Effector CD8-positive, alpha-beta T cell (primary cell): ENCODE measurements around the gene BIRC6.
"Not testable (repeated sequence)": the region's sequence is repeated elsewhere in the genome, so short reads cannot be mapped to it uniquely, and the experiment has no call there.

ENCODE experiments used
- DNase-seq: peaks from one replicate; lab custom pipeline; 2025; lab: John Stamatoyannopoulos, UW

Gene BIRC6

DNA sequence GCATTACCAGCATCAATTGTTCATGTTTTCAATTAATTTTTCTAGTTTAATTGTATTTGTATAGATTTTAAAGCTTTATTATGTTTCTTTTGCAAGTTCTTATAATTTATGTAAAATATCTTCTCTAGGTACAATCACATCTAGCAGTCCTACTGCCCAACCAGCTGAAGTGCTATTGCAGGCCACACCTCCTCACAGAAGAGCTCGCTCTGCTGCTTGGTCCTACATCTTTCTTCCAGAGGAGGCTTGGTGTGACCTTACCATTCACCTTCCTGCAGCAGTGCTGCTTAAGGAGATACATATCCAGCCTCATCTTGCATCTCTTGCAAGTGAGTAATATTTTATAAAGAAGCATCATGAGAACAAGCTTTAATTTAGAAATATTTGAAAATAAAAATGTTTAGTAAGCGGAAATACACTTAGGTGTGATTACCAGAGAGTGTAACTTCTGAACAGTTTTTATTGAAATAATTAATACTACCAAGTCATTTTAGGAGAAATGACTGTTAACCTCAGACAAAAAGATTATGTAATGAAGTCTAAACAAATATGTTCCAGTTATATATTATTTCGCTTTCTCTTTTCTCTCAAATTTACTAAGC, 148.2 kb downstream of the BIRC6 start:
- DNase-seq: no peak

DNA sequence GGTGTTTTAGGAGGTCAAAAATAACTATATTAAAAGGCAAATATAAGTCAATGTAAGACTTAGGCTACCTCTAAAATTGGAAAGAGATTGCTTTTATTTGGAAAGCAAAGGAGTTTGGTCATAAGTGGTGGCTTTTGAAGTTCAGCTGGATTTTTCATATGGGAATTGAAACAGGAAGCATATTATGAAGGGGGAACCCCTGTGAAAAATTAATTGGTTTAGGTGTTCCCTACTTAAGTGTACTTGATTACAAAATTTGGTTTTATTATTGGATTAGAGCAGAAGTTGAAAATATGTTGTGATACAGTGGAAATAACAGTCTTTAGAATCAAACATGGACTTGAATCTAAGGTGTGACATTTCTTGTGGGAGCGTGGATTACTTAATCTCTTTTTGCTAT, 149.6 kb downstream of the BIRC6 start:
- DNase-seq: no peak

DNA sequence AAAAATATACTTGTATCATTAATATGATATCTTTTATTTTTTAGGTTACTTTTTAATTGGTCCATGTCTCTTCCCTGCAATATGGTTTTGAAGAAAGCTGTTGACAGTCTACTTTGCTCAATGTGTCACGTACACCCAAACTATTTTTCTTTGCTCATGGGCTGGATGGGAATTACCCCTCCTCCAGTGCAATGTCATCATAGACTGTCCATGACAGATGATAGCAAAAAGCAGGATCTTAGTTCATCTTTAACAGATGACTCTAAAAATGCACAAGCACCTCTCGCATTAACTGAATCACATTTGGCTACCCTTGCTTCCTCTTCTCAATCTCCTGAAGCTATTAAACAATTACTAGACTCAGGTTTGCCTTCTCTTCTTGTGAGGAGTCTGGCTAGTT, 158.1 kb downstream of the BIRC6 start:
- no peak for DNase-seq

DNA sequence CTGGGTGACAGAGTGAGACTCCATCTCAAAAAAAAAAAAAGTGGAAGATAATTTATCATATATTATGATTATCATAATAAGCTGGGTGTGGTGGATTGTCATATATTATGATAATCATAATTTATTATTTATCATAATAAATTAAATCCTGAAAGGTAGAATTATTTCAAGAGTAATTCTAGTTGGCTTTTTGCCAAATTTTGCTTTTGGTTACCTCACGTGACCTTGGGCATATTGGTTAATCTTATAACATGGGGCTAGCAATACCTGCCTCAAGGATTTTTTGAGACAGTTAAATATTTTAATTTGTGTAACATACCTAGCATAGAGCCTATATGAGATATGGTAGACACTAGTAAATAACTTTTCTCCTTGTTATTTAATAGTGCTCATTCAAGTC, 159.7 kb downstream of the BIRC6 start:
- DNase-seq: no peak

DNA sequence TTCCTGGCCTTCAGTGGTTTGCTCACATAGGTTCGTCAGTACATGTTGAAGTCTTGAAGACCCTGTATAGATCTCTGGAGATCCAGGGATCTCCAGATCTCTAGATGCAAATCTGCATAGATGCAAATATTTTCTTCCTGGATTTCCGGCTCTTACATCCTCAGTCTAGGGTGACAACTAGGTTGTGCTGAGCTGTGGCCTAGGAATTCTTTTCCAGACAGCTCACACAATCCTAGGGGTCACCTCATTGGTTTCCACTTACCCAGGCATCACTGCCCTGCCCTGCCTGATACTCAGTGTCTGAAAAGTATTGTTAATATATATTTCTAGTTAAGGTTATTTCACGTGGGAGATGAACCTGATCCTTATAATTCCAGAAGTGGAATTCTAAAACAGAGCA, 165.9 kb downstream of the BIRC6 start:
- no peak for DNase-seq

DNA sequence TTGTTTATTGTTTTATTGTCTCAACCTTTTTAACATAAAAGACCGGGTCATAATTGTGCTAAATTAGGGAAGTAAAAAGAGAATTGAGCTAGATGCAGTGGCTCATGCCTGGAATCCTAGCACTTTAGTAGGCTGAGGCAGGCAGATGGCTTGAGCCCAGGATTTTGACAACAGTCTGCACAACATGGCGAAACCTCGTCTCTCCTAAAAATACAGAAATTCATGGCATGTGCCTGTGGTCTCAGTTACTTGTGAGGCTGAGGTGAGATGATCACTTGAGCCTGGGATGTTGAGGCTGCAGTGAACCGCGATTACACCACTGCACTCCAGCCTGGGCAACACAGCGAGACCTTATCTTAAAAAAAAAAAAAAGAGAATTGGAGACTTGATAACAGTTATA, 166.9 kb downstream of the BIRC6 start:
- no peak for DNase-seq

DNA sequence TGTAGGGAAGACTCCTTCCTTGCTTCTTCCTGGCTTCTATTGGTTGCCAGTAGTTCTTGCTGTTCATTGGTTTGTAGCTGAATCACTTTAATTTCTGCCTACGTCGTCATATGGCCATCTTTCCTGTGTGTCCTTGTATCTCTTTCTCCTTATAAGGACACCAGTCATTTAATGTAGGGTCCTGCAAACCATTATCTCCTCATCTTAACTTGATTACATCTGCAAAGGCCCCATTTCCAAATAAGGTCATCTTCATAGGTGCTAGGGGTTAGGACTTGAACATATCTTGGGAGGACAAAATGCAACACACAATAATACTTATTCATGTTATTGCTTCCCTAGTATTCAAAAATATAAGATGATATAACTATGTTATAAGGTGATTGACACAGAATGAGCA, 175.5 kb downstream of the BIRC6 start:
- DNase-seq: no peak

DNA sequence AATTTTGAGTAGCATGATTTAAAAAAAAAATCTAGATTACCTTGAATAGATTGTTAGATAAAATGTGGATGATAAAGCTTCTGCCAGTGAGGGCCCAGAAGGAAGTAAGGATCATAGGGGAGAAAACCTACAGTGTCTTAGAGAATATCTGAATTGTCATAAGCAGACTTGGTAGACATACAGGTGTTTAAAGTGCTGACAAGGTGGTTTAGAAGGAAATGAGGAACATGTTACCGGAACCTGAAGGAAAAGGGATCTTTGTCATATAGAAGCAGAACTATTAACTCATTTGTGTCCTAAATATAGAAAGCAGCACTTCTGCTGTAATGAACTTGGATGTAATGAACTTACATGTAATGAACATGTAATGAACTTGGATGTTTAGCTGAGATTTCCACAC, 176.1 kb downstream of the BIRC6 start:
- DNase-seq: no peak

DNA sequence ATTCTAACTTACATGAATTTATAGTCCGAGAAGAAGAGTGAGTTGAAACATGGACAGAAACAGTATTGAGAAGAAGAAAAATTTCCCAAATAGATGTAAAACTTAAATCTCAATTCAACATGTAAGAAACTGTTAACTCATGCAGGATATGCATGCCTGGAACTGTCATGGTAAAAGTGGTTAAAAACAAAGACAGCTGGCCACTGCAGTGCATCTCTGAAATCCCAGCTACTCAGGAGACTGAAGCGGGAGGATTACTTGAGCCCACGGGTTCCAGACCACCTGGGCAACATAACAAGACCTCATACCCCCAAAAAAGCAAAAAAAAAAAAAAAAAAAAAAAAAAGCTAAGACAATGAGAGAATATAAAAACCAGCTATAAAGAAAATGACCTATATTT, 178.0 kb downstream of the BIRC6 start:
- no peak for DNase-seq

DNA sequence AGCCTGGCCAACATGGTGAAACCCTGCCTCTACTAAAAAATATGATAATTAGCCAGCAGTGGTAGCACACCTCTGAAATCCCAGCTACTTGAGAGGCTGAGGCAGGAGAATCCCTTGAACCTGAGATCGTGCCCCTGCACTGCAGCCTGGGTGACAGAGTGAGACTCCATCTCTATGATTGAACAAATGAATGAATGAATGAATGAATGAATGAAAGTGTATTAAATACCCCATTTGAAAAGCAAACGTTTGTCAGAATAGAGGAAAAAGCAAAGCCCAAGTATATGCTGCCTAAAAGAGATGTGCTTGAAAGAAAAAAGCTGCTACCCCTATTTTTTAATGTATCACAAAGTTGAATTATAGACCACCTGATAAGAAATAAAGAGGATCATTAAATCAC, 181.9 kb downstream of the BIRC6 start:
- no peak for DNase-seq

DNA sequence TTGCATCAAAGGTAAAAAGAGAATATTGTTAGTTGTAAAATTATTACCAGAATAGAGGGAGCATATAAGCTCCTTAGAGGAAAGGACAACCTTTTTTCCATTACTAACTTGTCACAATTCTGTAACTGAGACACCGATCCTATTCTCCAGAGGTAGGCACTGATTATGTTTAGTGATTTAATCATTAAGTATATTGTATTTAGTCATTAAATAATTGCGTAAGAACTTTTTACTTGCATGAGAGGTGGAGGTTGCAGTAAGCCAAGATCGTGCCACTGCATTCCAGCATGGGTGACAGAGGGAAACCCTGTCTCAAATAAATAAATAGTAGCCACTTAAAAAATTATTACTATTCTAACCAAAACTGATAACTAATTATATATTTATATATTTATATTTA, 195.7 kb downstream of the BIRC6 start:
- DNase-seq: not testable (repeated sequence)

DNA sequence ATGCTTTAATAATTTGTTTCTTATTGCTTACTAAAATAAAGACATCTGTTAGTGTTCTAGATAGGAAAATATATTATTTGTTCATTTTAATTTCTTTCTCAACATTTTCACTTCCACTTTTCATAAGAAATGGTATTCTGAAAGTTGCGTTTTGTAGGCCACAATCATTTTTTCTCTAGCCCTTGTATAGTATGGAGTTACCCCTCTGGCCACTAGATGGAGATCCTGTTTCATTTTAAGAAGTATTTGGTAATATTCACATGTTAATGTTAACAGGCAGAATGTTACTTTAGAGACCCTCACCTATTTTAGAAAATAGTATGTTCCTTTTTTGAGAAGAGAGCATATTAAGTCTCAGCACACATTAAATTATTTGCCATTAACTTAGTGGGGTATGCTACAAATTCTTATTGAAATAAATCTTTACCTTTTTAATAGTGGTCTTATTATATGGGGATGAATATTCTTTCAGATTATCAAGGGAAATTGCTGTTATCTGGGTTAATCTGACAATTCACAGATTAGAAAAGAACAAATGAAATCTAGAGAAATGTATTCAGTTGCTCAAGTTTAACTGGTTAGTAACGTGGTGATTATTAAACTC, 197.1 kb downstream of the BIRC6 start:
- no peak for DNase-seq

DNA sequence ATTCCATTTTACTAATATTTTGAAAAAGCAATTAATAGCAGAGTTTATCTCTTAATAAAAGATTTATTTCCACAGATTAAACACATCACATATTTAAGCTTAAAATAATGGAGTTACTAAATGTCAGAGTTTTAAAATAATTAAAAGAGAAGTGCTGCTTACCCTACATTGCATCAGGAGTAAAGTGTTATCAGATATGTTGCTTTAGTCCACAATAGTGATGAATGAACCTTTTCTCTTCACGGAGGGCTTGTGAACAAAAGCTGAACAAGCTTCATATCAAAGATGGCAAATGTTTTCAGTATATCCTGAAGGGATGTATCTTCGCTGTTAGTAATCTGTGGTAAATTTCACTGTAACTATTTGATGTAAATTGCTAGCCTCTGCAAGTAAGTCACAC, 201.7 kb downstream of the BIRC6 start:
- no peak for DNase-seq

DNA sequence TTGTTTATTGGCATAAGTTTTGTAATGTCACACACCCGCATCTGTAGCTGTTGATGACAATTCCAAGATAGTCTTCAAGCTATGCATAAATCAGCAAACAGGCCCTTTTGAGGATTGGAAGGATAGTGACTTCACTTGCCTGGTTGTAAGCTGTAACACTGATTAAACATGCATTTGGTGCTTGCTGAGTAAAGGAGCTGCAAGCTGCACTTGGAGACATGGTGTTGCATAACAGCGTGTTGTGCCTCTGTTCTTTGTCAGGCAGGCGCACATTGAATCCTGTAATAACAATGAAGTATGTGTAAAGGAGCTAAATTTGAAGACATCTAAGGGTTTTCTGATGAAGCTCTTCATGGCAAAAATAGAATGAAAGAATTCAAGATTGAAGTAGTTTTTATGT, 202.3 kb downstream of the BIRC6 start:
- no peak for DNase-seq

DNA sequence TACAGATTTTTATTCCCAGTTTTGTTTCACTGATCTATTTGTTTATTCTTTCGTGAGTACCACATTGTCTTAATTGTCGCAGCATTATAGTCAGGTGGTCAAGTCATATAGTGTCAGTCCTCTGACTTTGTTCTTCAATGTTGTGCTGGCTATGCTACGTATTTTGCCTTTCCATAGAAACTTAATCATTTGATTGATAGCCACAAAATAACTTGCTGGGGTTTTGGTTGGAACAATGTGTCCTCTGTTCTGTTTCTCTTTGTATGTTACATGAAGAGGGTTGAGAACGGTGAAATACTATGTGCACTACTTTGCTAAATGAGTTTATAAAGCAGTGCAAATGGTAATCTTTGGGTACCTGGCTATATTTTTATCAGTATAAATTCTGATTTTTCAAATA, 206.1 kb downstream of the BIRC6 start:
- DNase-seq: no peak

DNA sequence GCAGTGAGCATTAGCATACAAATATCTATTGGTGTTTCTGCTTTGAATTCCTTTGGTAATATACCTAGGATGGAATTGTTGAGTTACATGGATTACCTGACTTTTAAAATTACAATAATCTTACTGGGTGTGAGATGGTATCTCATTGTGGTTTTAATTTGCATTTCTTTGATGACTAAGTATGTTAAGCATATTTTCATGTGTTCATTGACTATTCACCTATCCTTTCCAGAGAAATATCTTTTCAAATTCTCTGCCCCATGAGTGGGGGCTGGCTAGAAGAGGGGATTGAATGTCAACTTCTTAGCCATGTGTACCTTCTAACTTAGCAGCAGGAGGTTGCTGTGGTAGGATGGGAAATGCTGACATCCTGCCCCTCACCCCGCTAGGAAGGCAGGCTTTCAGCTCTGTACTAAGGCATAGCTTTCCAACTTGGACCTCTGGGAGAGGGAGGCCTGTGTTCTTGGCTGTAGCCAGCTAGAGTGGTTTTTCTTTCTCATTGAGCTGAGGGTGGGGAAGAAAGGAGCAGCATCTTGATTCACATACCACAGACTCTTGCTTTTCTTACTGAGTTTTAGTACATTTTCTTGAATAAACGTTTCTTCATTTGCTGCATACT, 207.7 kb downstream of the BIRC6 start:
- DNase-seq: no peak

DNA sequence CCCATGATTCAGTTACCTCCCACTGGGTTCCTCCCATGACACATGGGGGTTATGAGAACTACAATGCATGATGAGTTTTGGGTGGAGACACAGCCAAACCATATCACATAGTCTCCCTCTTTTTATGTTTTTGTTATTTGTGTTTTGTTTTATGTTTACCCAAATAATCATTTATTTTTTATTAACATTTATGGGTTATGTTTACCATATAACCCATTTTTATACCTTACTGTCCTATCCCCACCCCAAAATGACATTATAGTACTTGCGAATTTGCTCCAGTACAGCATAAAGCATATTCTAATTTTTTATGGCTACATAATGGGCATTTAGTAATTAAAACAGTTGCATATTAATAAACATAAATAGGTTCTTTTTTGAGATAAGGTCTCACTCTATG, 209.1 kb downstream of the BIRC6 start:
- no peak for DNase-seq

DNA sequence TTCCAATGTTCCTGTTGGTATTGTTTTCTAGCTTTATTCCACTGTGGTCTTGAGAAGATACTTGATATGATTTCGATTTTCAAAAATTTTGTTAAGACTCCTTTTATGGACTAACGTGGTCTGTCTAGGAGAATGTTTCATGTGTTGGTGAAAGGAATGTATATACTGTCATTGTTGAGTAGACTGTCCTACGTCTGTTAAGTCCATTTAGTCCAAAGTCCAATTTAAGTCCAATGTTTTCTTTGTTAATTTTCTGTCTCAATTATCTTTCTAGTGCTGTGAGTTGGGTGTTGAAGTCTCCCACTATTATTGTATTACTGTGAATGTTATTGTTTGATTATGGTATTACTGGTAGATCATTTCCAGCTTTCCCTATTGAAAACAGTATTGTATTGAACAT, 215.2 kb downstream of the BIRC6 start:
- no peak for DNase-seq

DNA sequence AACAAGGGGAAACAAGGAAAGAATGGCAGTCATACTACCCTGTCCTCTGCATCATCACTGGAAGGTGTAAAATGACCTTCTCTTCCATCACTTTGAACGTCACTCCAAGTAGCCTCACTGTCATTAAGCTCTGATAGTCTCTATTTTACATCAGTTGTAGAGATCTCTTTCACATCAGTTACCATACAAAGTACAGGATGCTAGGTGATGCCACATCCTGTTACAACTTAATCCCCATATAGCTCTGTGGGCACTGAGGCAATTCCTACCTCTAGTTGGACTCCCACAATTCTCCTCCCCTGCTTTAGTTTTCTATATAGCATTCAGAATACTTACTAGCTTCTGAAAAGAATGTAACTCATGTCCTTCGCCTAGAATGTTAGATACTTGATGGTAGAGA, 215.9 kb downstream of the BIRC6 start:
- DNase-seq: no peak

DNA sequence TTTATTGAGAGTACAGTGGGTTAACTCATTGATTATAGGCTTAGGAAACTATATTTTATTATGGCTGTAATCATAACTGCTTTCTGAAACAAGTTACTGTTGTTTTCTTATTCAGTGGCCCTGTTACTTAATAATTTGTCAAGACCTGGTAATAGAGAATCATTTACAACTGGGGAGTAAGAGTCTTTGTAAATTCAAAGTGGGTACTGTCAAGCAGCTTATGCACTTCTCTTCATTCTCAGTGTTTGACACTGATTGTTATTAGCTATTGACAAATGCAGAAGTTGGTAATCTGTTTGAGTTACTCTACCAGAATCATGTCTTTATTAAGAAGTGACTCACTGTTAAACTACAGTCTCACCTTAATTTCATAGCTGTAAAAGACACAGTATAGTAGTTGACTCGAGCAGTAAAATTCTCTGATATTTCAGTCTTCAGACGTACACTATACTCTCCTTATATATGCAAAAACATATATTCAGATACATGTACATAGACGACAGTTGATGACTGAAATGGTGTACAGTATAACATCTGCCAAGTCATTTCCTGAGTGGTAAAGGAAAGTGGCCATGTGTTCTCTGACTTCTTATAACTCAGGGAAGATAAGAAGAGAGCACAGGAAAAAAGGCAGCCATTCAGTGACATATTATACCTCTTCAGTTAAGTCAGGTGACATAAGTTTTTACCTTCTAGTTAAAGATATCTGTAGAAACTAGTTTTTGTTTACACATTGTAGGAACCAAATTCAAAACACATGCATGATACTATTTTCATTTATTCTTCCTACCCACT, 235.0 kb downstream of the BIRC6 start:
- no peak for DNase-seq

DNA sequence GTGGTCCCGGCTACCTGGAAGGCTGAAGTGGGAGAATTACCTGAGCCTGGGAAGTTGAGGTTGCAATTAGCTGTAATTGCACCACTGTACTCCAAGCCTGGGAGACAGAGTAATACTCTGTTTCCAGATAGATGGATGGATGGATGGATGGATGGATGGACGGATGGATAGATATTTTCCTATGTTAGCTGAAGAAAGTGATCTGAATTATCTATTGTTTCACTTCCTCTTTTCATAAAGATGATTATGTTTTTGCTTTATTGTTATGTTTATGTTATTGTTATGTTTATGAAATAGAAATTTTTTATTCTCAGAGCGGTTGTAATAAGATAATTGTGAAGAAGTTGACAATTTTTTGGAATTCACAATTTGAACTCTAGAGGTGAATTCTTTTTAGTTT, 237.8 kb downstream of the BIRC6 start:
- no peak for DNase-seq

DNA sequence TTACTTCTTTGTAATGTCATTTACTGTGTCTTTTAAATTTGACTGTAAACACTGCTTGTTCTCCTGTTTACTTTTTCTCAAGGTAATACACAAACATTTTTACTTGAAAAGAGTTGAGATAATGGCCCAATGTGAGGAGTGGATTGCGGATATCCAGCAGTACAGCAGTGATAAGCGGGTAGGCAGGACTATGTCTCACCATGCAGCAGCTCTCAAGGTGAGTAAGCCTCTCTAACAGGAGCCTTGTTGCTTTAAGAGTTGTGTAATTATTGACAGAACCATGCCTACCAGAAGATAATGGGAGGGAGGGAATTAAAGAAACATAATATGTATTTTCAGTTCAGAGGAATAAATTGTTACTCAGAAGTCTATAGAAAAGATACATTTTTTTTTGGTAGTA, 254.5 kb downstream of the BIRC6 start:
- no peak for DNase-seq

DNA sequence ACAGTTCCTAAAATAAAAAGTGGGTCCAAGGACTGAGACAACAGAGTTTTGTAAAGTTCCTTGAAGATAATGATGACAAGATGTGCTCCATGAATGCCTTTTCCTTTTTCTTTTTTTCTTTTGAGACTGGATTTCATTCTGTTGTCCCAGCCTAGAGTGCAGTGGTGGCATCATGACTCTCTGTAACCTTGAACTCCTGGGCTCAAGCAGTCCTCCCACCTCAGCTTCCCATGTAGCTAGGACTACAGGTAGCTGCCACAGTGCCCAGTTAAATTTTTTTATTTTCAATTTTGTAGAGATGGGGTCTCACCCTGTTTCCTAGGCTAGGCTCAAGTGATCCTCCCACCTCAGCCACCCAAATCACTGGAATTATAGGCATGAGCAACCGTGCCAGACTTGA, 254.9 kb downstream of the BIRC6 start:
- no peak for DNase-seq
